Hepatocyte (in vitro differentiated cells): ENCODE data around the gene LDLRAD3. TPM values are rescaled to one million over a fixed set of nuclear protein-coding genes. Genes with fewer than 3 reads are reported as not detected.

Experiments used
- DNase-seq: peaks from one replicate; pipeline ENCODE4 v3.0.0-alpha.2; 2016; ENCODE audit warnings: low spot score
- H2AFZ ChIP-seq: fragments of 200-600 bp; sonication (generic); 2 replicates; pipeline ENCODE4 v1.6.0; 2016; ENCODE audit warnings: antibody characterized with exemption, mild to moderate bottlenecking
- H3K27ac ChIP-seq: fragments of 200-600 bp; sonication (generic); 2 replicates; pipeline ENCODE4 v1.5.1; 2016; ENCODE audit warnings: mild to moderate bottlenecking
- H3K27me3 ChIP-seq: fragments of 200-600 bp; sonication (generic); 2 replicates; pipeline ENCODE4 v1.6.1; 2016
- H3K36me3 ChIP-seq: fragments of 200-600 bp; sonication (generic); replicated peaks from 2 replicates; pipeline ENCODE4 v1.5.1; 2016; ENCODE audit warnings: low read depth; ENCODE audit not compliant: insufficient read depth
- H3K4me1 ChIP-seq: fragments of 200-600 bp; sonication (generic); 2 replicates; pipeline ENCODE4 v1.5.1; 2016; ENCODE audit warnings: mild to moderate bottlenecking, moderate library complexity; ENCODE audit not compliant: insufficient read depth
- H3K4me2 ChIP-seq: fragments of 200-600 bp; sonication (generic); 2 replicates; pipeline ENCODE4 v1.6.0; 2016
- H3K4me3 ChIP-seq: fragments of 200-600 bp; sonication (generic); 2 replicates; pipeline ENCODE4 v1.5.1; 2016; ENCODE audit warnings: mild to moderate bottlenecking
- H3K79me2 ChIP-seq: fragments of 200-600 bp; sonication (generic); 2 replicates; pipeline ENCODE4 v1.6.0; 2017; ENCODE audit warnings: mild to moderate bottlenecking
- H3K9me2 ChIP-seq: fragments of 200-600 bp; sonication (generic); replicated peaks from 2 replicates; pipeline ENCODE4 v1.6.0; 2017; ENCODE audit warnings: mild to moderate bottlenecking; ENCODE audit not compliant: insufficient read depth
- H3K9me3 ChIP-seq: fragments of 200-600 bp; sonication (generic); 2 replicates; pipeline ENCODE4 v1.5.1; 2016; ENCODE audit warnings: low read depth, mild to moderate bottlenecking
- H4K20me1 ChIP-seq: fragments of 200-600 bp; sonication (generic); 2 replicates; pipeline ENCODE4 v1.6.0; 2016; ENCODE audit warnings: mild to moderate bottlenecking; ENCODE audit not compliant: insufficient read depth, poor library complexity, severe bottlenecking
- CTCF ChIP-seq: fragments of 200-600 bp; sonication (generic); IDR thresholded peaks from 2 replicates; pipeline ENCODE4 v1.5.1; 2016; ENCODE audit warnings: antibody characterized with exemption, mild to moderate bottlenecking; ENCODE audit not compliant: poor library complexity
- EZH2 ChIP-seq: fragments of 200-600 bp; sonication (generic); IDR thresholded peaks from 2 replicates; pipeline ENCODE4 v1.6.1; 2016; ENCODE audit warnings: antibody characterized with exemption, mild to moderate bottlenecking, borderline replicate concordance
- EZH2phosphoT487 ChIP-seq: fragments of 200-600 bp; sonication (generic); IDR thresholded peaks from one replicate; pipeline ENCODE4 v1.6.1; 2018; ENCODE audit warnings: antibody characterized with exemption, mild to moderate bottlenecking, low read depth, moderate library complexity; ENCODE audit not compliant: unreplicated experiment, severe bottlenecking
- WGBS: methylation state at CpG from one replicate; pipeline ENCODE4 v1.1.6; 2016; ENCODE audit warnings: low lambda C conversion rate; ENCODE audit errors: missing lambda C conversion rate; 5-methylcytosine and 5-hydroxymethylcytosine counted together
- polyA plus RNA-seq: library from polyadenylated mRNA; unstranded; fragments of >200 nt; fragmentation: Nextera tagmentation; extraction: Ambion mirVana; gene quantifications from 2 replicates; pipeline ENCODE4 v1.2.1, GENCODE V29; 2016
- total RNA-seq: library from RNA; depleted of rRNA; stranded (reverse); fragments of >200 nt; gene quantifications from 2 replicates; pipeline ENCODE4 v1.2.3, GENCODE V29; 2014

Gene LDLRAD3
- total and polyA plus RNA-seq, 2 experiments from 2014 or later = 12.2 TPM

- Histone ChIP-seq H2AFZ (no peak overlapping the region), H4K20me1 (no peaks in the 10 kb centered on the region), H3K27ac (no peak overlapping the region), H3K4me1 (no peaks in the 10 kb centered on the region), H3K79me2 (no peaks in the 10 kb centered on the region), H3K9me2 (no peaks in the 10 kb centered on the region), H3K36me3 (no peaks in the 10 kb centered on the region), H3K4me3 (no peak overlapping the region), H3K9me3 (no peaks in the 10 kb centered on the region), H3K4me2 (no peak overlapping the region), H3K27me3 (no peaks in the 10 kb centered on the region)
- no peak for TF ChIP-seq EZH2phosphoT487
- no peak for TF ChIP-seq CTCF
- TF ChIP-seq EZH2 = no peak
- DNase-seq = no peak
- 75% methylated on average over 8 of the region's 8 CpGs for WGBS
Measured at GRCh38 chr11:36268337-36268985, 324.6 kb downstream of the LDLRAD3 start.

- Histone ChIP-seq H3K9me2 (no peaks in the 10 kb centered on the region), H3K27me3 (no peaks in the 10 kb centered on the region), H4K20me1 (no peaks in the 10 kb centered on the region), H3K4me1 (no peaks in the 10 kb centered on the region), H3K4me3 (no peak overlapping the region), H3K9me3 (no peaks in the 10 kb centered on the region), H3K79me2 (no peaks in the 10 kb centered on the region), H3K27ac (no peak overlapping the region), H3K4me2 (no peak overlapping the region), H2AFZ (no peak overlapping the region), H3K36me3 (no peaks in the 10 kb centered on the region)
- TF ChIP-seq CTCF (no peak), EZH2phosphoT487 (no peak), EZH2 (no peak)
- no peak for DNase-seq
- 96% methylated on average over 9 of the region's 9 CpGs for WGBS
Measured at GRCh38 chr11:36270701-36271100, 326.8 kb downstream of the LDLRAD3 start.

DNA sequence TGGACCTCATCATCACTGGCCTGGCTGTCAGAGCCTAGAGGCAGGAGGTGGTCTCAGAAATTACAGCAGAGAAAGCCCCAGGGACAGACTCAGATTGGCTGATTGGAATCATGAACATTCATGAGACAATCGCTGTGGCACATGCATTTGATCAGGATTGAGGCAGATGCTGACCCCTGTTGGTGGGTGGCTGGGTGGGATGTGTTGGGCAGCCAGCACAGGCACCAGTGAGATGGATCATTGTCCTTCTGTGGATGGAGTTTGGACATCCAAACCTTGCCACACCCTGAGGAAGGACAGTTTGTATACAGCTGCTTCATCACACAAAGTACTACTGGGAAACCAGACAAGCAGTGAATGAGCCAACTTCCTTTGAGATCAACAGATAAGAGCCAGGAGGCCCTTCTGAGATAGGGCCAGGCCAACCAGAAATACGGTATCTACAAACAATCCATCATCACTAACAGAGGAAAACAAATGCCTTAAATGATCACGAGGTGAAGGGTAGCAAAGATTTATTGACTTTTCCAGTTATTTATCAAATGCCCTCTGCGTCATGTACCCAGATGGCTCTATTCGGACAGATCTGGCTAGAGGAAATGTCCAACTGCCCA, 328.0 kb downstream of the LDLRAD3 start:
- 81% methylated on average over 5 of the region's 5 CpGs for WGBS
- Histone ChIP-seq H2AFZ (no peak overlapping the region), H3K36me3 (no peaks in the 10 kb centered on the region), H3K4me1 (no peaks in the 10 kb centered on the region), H3K9me2 (no peaks in the 10 kb centered on the region), H3K27me3 (no peaks in the 10 kb centered on the region), H4K20me1 (no peaks in the 10 kb centered on the region), H3K79me2 (no peaks in the 10 kb centered on the region), H3K4me2 (no peak overlapping the region), H3K27ac (no peak overlapping the region), H3K4me3 (no peak overlapping the region), H3K9me3 (no peaks in the 10 kb centered on the region)
- TF ChIP-seq EZH2 (no peak), CTCF (no peak), EZH2phosphoT487 (no peak)
- no peak for DNase-seq
